GM12878 (cell line): Measurements from ENCODE around the gene ZCWPW2. TPM values are rescaled to one million over a fixed set of nuclear protein-coding genes. Genes with fewer than 3 reads are reported as not detected.

ENCODE experiments used
- ATAC-seq: fragments of 200-7000 bp; cut with Tn5 transposase; 3 replicates; pipeline ENCODE4 v1.9.1; 2020; ENCODE audit warnings: mild to moderate bottlenecking, moderate library complexity
- BruUV-seq: library from RNA; stranded (reverse); fragments of 400-500 nt; replicated peaks from 2 replicates; lab custom pipeline; 2021; lab: Mats Ljungman, UMichigan
- CTCF ChIA-PET: fragments of 300-600 bp; sonication (Branson Sonifier 250); formaldehyde crosslinking; extraction: SDS; loops from one replicate; lab custom pipeline; 2021; ENCODE audit warnings: inconsistent platforms; lab: Yijun Ruan, JAX
- POLR2A ChIA-PET: fragments of 350-600 bp; formaldehyde crosslinking; extraction: SDS; loops from one replicate; lab custom pipeline; 2021; ENCODE audit warnings: inconsistent platforms; lab: Charles Lee
- RAD21 ChIA-PET: fragments of 300-600 bp; sonication (Branson Sonifier 250); formaldehyde crosslinking; loops from one replicate; lab custom pipeline; 2023; ENCODE audit warnings: antibody characterized with exemption; ENCODE audit not compliant: unreplicated experiment; lab: Charles Lee
- SMC1A ChIA-PET: fragments of 300-600 bp; sonication (Branson Sonifier 250); formaldehyde crosslinking; loops from one replicate; lab custom pipeline; 2023; ENCODE audit not compliant: unreplicated experiment, uncharacterized antibody; lab: Charles Lee
- DNase-seq: peaks from one replicate; pipeline ENCODE4 v3.0.0-alpha.2; 2011; ENCODE audit warnings: low read depth, low spot score
- FAIRE-seq: peaks from 3 replicates; lab custom pipeline; 2011; peaks lifted over from hg19 to GRCh38; lab: Jason Lieb, UNC
- H2AFZ ChIP-seq: 2 replicates; pipeline ENCODE4 v1.6.0; 2011; ENCODE audit warnings: low read depth, low read length, control low read depth; ENCODE audit not compliant: control insufficient read depth
- H3K27ac ChIP-seq: 2 replicates; pipeline ENCODE4 v1.5.1; 2011; ENCODE audit warnings: control low read depth; ENCODE audit not compliant: control insufficient read depth, insufficient read depth
- H3K27me3 ChIP-seq, 2 experiments: replicated peaks in 1 of 2; 2 replicates each; pipeline versions ENCODE4 v1.6.0 to v1.6.1; 2011; ENCODE audit warnings: low read length in 1 of 2; ENCODE audit not compliant: control insufficient read depth in 2 of 2, insufficient read depth in 2 of 2
- H3K36me3 ChIP-seq, 2 experiments: 2 replicates each; pipeline ENCODE4 v1.5.1; 2011; ENCODE audit warnings: low read length in 1 of 2; ENCODE audit not compliant: control insufficient read depth in 2 of 2, insufficient read depth in 2 of 2
- H3K4me1 ChIP-seq: 2 replicates; pipeline ENCODE4 v1.6.1; 2011; ENCODE audit warnings: mild to moderate bottlenecking, low read length, moderate library complexity, mixed read lengths; ENCODE audit not compliant: control insufficient read depth, insufficient read depth
- H3K4me2 ChIP-seq: 2 replicates; pipeline ENCODE4 v1.6.0; 2011; ENCODE audit warnings: control low read depth; ENCODE audit not compliant: control insufficient read depth, insufficient read depth
- H3K4me3 ChIP-seq: fragments of 200-600 bp; sonication (generic); 2 replicates; pipeline ENCODE4 v1.5.1; 2016
- H3K79me2 ChIP-seq: 2 replicates; pipeline ENCODE4 v1.6.0; 2011; ENCODE audit warnings: low read length; ENCODE audit not compliant: control insufficient read depth, insufficient read depth
- H3K9ac ChIP-seq: 2 replicates; pipeline ENCODE4 v1.8.0; 2011; ENCODE audit warnings: low read length, control low read depth, mixed read lengths; ENCODE audit not compliant: control insufficient read depth, insufficient read depth
- H3K9me3 ChIP-seq: replicated peaks from 3 replicates; pipeline ENCODE4 v1.5.1; 2011; ENCODE audit warnings: mild to moderate bottlenecking, low read length; ENCODE audit not compliant: control insufficient read depth, insufficient read depth
- H4K20me1 ChIP-seq: 2 replicates; pipeline ENCODE4 v1.6.0; 2011; ENCODE audit not compliant: control insufficient read depth, insufficient read depth
- BMI1 ChIP-seq: fragments of 450-650 bp; IDR thresholded peaks from 2 replicates; pipeline ENCODE4 v1.6.1; 2016; ENCODE audit warnings: mild to moderate bottlenecking, moderate library complexity, borderline replicate concordance
- EGR1 ChIP-seq, 2 experiments: IDR thresholded peaks; 1 replicate in 1 of 2; 2 replicates in 1 of 2; pipeline ENCODE4 v1.6.1; 2011 to 2012; ENCODE audit warnings: low read depth in 2 of 2, low read length in 2 of 2, borderline replicate concordance in 1 of 2, mild to moderate bottlenecking in 1 of 2, moderate library complexity in 1 of 2
- EP300 ChIP-seq, 2 experiments: fragments of 150-350 bp in 1 of 2; IDR thresholded peaks; 2 replicates each; pipeline ENCODE4 v1.6.1; 2011 to 2012; ENCODE audit warnings: low read depth in 2 of 2, low read length in 2 of 2, borderline replicate concordance in 1 of 2, improper control_type of control experiment in 1 of 2, inconsistent platforms in 1 of 2; ENCODE audit not compliant: control insufficient read depth in 1 of 2
- FOXK2 ChIP-seq: fragments of 450-650 bp; IDR thresholded peaks from 2 replicates; pipeline ENCODE4 v1.6.1; 2017; ENCODE audit warnings: mild to moderate bottlenecking, moderate library complexity
- MEF2B ChIP-seq: fragments of 450-650 bp; IDR thresholded peaks from 2 replicates; pipeline ENCODE4 v1.6.1; 2018; ENCODE audit warnings: mild to moderate bottlenecking, moderate library complexity; ENCODE audit not compliant: partially characterized antibody, poor library complexity, severe bottlenecking
- MTA3 ChIP-seq: IDR thresholded peaks from 2 replicates; pipeline ENCODE4 v1.6.1; 2012; ENCODE audit warnings: low read length, inconsistent platforms, borderline replicate concordance
- SP1 ChIP-seq: IDR thresholded peaks from one replicate; pipeline ENCODE4 v1.6.1; 2011; ENCODE audit warnings: low read depth, low read length
- SREBF1 ChIP-seq: IDR thresholded peaks from 2 replicates; pipeline ENCODE4 v1.6.1; 2012; ENCODE audit warnings: mild to moderate bottlenecking, low read length
- STAT1 ChIP-seq: fragments of 450-650 bp; conservative IDR thresholded peaks from 2 replicates; pipeline ENCODE4 v1.6.1; 2014; ENCODE audit warnings: antibody characterized with exemption, mild to moderate bottlenecking
- TARDBP ChIP-seq: IDR thresholded peaks from 2 replicates; pipeline ENCODE4 v1.6.1; 2016; ENCODE audit warnings: borderline replicate concordance
- WRNIP1 ChIP-seq: IDR thresholded peaks from 2 replicates; pipeline ENCODE4 v1.6.1; 2011; ENCODE audit warnings: low read depth, low read length, improper control_type of control experiment, borderline replicate concordance
- ZZZ3 ChIP-seq: IDR thresholded peaks from 2 replicates; pipeline ENCODE4 v1.6.1; 2011; ENCODE audit warnings: low read depth; ENCODE audit not compliant: control insufficient read depth, insufficient read length
- in situ Hi-C: fragments of 300-500 bp; cut with MboI; formaldehyde crosslinking; loops from 9 replicates; pipeline ENCODE4 v1.14.3; 2018; ENCODE audit warnings: mixed read lengths
- intact Hi-C: fragments of 100-400 bp; cut with micrococcal nuclease; formaldehyde crosslinking; loops from one replicate; pipeline ENCODE4 v1.14.2; 2022; ENCODE audit not compliant: unreplicated experiment
- polyA plus RNA-seq, 11 experiments: library from polyadenylated mRNA; depleted of rRNA in 4 of 11; unstranded in 6 of 11; stranded (reverse) in 5 of 11; fragments of >200 nt; fragmentation: Nextera tagmentation in 4 of 11; fragmentation: Illumina TruSeq in 1 of 11; extraction: Ambion mirVana in 4 of 11; extraction: Trizol in 1 of 11; gene quantifications; 1 replicate in 1 of 11; 2 replicates in 10 of 11; pipeline versions ENCODE4 v1.2.1 to v1.2.3, GENCODE V29; 2011 to 2016; ENCODE audit warnings: inconsistent platforms in 2 of 11, missing spikeins in 2 of 11, low read depth in 1 of 11
- total RNA-seq, 4 experiments: library from RNA; depleted of rRNA in 3 of 4; stranded (reverse); fragments of >200 nt in 3 of 4; fragmentation: Illumina TruSeq in 1 of 4; extraction: Trizol in 1 of 4; gene quantifications; 2 replicates each; pipeline versions ENCODE4 v1.2.1 to v1.2.3, GENCODE V29; 2013 to 2021
- TF ChIP-seq, protein P1 (sequence below): IDR thresholded peaks from 2 replicates; pipeline ENCODE4 v1.6.1; 2011; ENCODE audit warnings: borderline replicate concordance, low read depth, mild to moderate bottlenecking, moderate library complexity, mixed read lengths, low read length; ENCODE audit not compliant: insufficient read depth; ENCODE audit errors: extremely low read length
- TF ChIP-seq, protein P2 (sequence below): IDR thresholded peaks from 2 replicates; pipeline ENCODE4 v1.6.1; 2011; ENCODE audit warnings: low read depth, mild to moderate bottlenecking, low read length, moderate library complexity, borderline replicate concordance; ENCODE audit errors: extremely low read depth

Gene ZCWPW2
- total and polyA plus RNA-seq, 10 of the 15 experiments (the other 5 are each of a cell fraction or from before 2014, with no cell fraction given): 0.09 to 0.38 (median 0.22) TPM; not detected in 3

GRCh38 chr3:28449398-28449797 is 100.9 kb downstream of the ZCWPW2 start:
- H3K4me2 ChIP-seq: no peak overlapping the region
- no peak overlapping the region for H3K9ac ChIP-seq
- no TSS peak for BruUV-seq
- intact Hi-C loops (no loop called here), in situ Hi-C loops (no loop called here)
- H3K27ac ChIP-seq: no peak overlapping the region
- H3K4me1 ChIP-seq: no peaks in the 10 kb centered on the region
- H3K79me2 ChIP-seq: no peaks in the 10 kb centered on the region
- ChIA-PET CTCF (no interaction called here), POLR2A (no interaction called here), SMC1A (no interaction called here), RAD21 (no interaction called here)
- H3K27me3 ChIP-seq: no peaks in the 10 kb centered on the region
- H4K20me1 ChIP-seq: no peaks in the 10 kb centered on the region
- no peak for ATAC-seq
- no peak overlapping the region for H2AFZ ChIP-seq
- TF ChIP-seq SP1: no peak
- no peak for TF ChIP-seq EP300 (IDR thresholded peaks at IDR 0.05; ENCODE audit: borderline replicate concordance in 1 of 2, control insufficient read depth in 1 of 2, low read depth in 2 of 2, low read length in 2 of 2)
- no peak for TF ChIP-seq SREBF1
- no peak for TF ChIP-seq BMI1
- TF ChIP-seq, protein P1, sequence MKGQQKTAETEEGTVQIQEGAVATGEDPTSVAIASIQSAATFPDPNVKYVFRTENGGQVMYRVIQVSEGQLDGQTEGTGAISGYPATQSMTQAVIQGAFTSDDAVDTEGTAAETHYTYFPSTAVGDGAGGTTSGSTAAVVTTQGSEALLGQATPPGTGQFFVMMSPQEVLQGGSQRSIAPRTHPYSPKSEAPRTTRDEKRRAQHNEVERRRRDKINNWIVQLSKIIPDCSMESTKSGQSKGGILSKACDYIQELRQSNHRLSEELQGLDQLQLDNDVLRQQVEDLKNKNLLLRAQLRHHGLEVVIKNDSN: no peak
- TF ChIP-seq FOXK2: no peak
- no peak for TF ChIP-seq EGR1 (IDR thresholded peaks at IDR 0.05; ENCODE audit: borderline replicate concordance in 1 of 2, low read depth in 2 of 2, low read length in 2 of 2)
- TF ChIP-seq, protein P2, sequence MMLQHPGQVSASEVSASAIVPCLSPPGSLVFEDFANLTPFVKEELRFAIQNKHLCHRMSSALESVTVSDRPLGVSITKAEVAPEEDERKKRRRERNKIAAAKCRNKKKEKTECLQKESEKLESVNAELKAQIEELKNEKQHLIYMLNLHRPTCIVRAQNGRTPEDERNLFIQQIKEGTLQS: no peak
- no peak for TF ChIP-seq TARDBP
- TF ChIP-seq WRNIP1: no peak
- TF ChIP-seq STAT1: no peak
- no peak for TF ChIP-seq MTA3
- TF ChIP-seq MEF2B: no peak
- no peak for TF ChIP-seq ZZZ3
- no peaks in the 10 kb centered on the region for H3K9me3 ChIP-seq
- FAIRE-seq: no peak
- no peak for DNase-seq
- no peak overlapping the region for H3K4me3 ChIP-seq
- no peaks in the 10 kb centered on the region for H3K36me3 ChIP-seq
